Activated naive CD8-positive, alpha-beta T cell treated with anti-CD3 and anti-CD28 coated beads, Interleukin-2, amount 10 ng/mL, durations not matched to agents 7 days and 5 days (primary cell): Measurements from ENCODE around the gene ARSB. TPM values are rescaled to one million over a fixed set of nuclear protein-coding genes. Genes with fewer than 3 reads are reported as not detected.

ENCODE experiments used
- ATAC-seq: fragments of 150-1000 bp; cut with Tn5 transposase; one replicate; pipeline ENCODE4 v1.10.0; 2021; ENCODE audit warnings: low read depth, moderate library complexity
- POLR2A ChIA-PET: fragments of 350-600 bp; sonication (Branson Sonifier 250); formaldehyde crosslinking; loops from one replicate; lab custom pipeline; 2021; ENCODE audit warnings: antibody characterized with exemption; lab: Charles Lee
- DNase-seq: peaks from one replicate; pipeline ENCODE4 v3.0.0; 2021
- H3K27ac Mint-ChIP-seq: one replicate; pipeline ENCODE4 v1.8.0; 2022; ENCODE audit warnings: mild to moderate bottlenecking, mixed read lengths
- H3K27me3 Mint-ChIP-seq: one replicate; pipeline ENCODE4 v1.8.0; 2022; ENCODE audit warnings: mild to moderate bottlenecking, moderate library complexity, mixed read lengths
- H3K36me3 Mint-ChIP-seq: one replicate; pipeline ENCODE4 v1.8.0; 2021; ENCODE audit warnings: mild to moderate bottlenecking, mixed read lengths
- H3K4me1 Mint-ChIP-seq: one replicate; pipeline ENCODE4 v1.8.0; 2021; ENCODE audit warnings: mixed read lengths
- H3K4me3 Mint-ChIP-seq: one replicate; pipeline ENCODE4 v1.8.0; 2022; ENCODE audit warnings: mild to moderate bottlenecking, moderate library complexity, mixed read lengths
- H3K9me3 Mint-ChIP-seq: one replicate; pipeline ENCODE4 v1.8.0; 2021; ENCODE audit warnings: mixed read lengths
- total RNA-seq, 2 experiments: library from RNA; stranded (reverse); gene quantifications; one replicate each; pipeline ENCODE4 v1.2.3, GENCODE V29; 2021

The ARSB gene
- total RNA-seq, 2 experiments from 2014 or later, result 6.3 to 7.4 TPM

DNA sequence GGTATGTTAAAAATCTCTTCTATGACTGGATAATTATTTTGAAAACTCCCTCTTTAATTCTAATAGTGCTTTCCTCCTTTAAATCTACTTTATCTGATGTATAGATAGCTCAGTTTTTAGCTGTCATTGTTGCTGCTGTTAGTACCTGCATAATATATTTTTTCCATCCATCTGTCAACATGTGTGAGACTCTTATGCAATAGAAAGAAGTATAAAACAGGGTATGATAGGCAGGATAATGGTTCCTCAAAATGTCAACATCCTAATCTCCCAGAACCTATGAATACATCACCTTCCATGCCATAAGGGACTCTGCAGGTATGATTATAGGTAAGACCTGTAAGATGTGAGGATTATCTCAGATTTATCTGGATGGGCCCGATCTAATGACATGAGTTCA, 199.7 kb downstream of the ARSB start:
- no peaks in the 10 kb centered on the region for H3K9me3 Mint-ChIP-seq
- POLR2A ChIA-PET, result no interaction called here
- no peak for DNase-seq
- no peak for ATAC-seq
- peaks cover 3% of the 10 kb centered on the region for H3K4me1 Mint-ChIP-seq
- no peak overlapping the region for H3K4me3 Mint-ChIP-seq
- no peak overlapping the region for H3K27ac Mint-ChIP-seq
- peaks cover 14% of the 10 kb centered on the region for H3K36me3 Mint-ChIP-seq
- no peaks in the 10 kb centered on the region for H3K27me3 Mint-ChIP-seq

DNA sequence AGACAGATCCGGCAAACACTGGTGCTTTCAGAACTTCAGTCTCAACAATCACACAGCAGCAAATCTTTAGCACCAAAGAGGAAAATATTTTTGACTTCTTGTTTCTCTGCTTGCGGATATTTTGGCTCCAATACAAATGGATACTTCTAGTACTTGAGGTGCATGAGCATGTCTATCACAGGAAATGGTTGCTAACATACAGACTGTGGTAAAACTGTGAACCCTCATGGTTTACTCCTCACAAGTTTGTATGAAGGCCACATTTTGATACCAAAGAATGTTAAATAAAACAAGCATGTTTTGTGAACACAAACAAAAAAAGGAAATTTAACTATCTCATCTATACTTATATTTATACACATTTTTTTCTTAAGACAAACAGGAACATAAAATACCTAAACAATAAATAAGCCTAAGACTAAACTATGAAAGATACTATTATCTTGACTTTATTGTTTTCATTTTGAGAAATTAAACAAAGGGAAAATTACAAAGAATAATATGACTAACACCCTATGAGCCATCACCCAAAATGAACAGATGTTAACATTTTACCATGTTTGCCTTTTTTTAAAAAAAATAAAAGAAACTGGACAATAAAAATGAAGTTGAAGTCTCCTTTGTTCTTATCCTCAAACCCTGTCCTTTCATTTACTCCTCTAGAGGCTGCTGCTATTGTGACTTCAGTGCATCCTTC, 201.5 kb downstream of the ARSB start:
- Mint-ChIP-seq H3K36me3 (peaks cover 17% of the 10 kb centered on the region), H3K4me1 (peaks cover 3% of the 10 kb centered on the region), H3K9me3 (no peaks in the 10 kb centered on the region), H3K27ac (no peak overlapping the region), H3K4me3 (no peak overlapping the region), H3K27me3 (no peaks in the 10 kb centered on the region)
- ATAC-seq (no peak), DNase-seq (no peak)
- POLR2A ChIA-PET, result no interaction called here

DNA sequence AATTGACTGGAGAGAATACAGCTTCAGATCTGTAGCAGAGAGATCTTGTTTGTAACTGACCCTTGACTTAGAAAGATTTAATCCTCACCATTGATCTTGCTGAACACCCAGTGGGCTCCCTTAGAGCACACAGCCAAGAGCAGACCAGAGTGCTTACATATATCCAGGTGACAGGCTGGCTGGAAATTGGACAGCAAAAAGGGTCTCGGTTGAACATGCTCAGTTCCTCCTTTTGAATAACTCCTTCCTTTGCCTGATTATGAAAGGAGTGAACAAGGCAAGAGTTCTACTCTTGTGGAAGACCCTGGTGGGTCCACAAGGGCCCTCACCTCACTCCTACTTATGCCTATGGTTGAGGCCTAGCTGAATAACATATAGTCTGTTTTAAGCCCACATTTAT, 202.4 kb downstream of the ARSB start:
- DNase-seq (no peak), ATAC-seq (no peak)
- H3K27me3 Mint-ChIP-seq, result no peaks in the 10 kb centered on the region
- peaks cover 3% of the 10 kb centered on the region for H3K4me1 Mint-ChIP-seq
- H3K4me3 Mint-ChIP-seq, result no peak overlapping the region
- H3K27ac Mint-ChIP-seq, result no peak overlapping the region
- no peaks in the 10 kb centered on the region for H3K9me3 Mint-ChIP-seq
- peaks cover 17% of the 10 kb centered on the region for H3K36me3 Mint-ChIP-seq
- POLR2A ChIA-PET, result no interaction called here

DNA sequence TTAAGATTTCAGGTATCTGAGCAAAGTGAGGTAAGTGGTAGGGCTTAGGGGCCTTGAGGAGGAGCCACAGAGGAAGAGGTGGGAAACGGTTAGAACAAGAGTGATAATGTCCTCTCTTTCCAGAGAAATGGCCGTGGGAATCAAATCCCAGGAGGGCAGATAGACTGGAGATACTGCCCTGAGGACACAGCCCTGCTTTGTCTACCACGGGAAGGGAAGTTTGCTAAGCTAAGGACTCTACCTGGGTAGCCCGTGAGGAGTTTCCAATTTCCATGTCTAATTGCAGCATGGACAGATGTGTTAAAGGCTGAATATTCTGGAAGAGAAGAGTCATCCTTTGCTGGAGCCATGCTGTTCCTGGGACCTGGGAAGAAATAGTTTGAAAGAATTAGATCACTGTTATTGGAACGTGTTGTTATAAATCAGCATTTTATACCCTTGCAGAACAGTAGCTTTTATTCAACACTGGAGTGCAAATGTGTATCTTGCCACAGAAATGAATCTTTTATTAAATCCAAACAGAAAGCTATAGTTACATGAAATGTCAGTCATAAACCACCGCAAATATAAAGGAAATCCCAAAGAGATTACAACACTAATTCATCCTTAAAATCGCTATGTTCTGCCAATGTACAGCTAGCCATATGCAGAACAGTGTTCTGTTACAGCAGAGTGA, 203.4 kb downstream of the ARSB start:
- Mint-ChIP-seq H3K36me3 (peaks cover 17% of the 10 kb centered on the region), H3K27ac (no peak overlapping the region), H3K4me1 (peaks cover 3% of the 10 kb centered on the region), H3K4me3 (no peak overlapping the region), H3K9me3 (no peaks in the 10 kb centered on the region), H3K27me3 (no peaks in the 10 kb centered on the region)
- POLR2A ChIA-PET, result no interaction called here
- ATAC-seq (no peak), DNase-seq (no peak)

DNA sequence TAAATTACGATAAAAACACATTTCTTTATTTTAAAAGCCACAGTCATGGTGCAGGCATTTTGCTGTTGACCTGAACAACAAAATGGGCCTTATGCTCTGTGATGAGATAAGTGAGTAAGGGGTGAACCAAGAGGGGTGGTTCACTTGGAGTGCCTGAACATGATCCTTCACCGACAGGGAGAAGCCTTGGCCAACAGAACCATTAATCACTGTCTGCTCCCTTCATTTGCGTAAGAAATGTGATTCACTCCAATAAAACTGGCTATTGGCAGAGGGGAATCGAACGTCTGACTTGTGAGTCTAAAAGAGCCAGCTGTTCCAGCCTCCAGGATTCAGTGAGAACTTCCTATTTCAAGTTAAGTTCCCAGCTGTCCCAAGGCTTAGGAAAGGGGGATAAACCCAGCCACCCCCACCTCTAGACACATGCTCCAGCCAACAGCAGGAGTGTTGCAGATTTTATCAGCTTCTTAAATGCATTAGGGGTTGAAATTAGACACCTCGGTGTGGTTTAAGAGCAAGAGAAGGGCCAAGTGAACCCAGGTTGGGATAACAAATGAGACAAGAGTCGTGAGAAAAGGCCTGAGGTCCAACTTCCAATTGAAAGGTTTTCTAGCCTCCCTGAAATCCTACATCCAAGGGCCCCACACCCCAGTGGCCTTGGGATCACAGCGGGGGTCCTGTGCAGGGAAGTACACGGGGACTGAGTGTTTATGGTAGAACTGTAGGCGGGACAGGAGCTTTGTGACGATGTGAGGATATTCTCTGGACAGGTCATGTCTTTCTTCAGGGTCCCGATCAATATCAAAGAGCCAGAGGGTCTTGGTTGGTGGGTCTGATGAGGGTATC, 205.1 kb downstream of the ARSB start:
- H3K4me3 Mint-ChIP-seq, result no peak overlapping the region
- H3K27me3 Mint-ChIP-seq, result no peaks in the 10 kb centered on the region
- no peak overlapping the region for H3K27ac Mint-ChIP-seq
- DNase-seq, result no peak
- POLR2A ChIA-PET, result no interaction called here
- peaks cover 17% of the 10 kb centered on the region for H3K36me3 Mint-ChIP-seq
- no peaks in the 10 kb centered on the region for H3K9me3 Mint-ChIP-seq
- peaks cover 3% of the 10 kb centered on the region for H3K4me1 Mint-ChIP-seq
- ATAC-seq, result no peak

DNA sequence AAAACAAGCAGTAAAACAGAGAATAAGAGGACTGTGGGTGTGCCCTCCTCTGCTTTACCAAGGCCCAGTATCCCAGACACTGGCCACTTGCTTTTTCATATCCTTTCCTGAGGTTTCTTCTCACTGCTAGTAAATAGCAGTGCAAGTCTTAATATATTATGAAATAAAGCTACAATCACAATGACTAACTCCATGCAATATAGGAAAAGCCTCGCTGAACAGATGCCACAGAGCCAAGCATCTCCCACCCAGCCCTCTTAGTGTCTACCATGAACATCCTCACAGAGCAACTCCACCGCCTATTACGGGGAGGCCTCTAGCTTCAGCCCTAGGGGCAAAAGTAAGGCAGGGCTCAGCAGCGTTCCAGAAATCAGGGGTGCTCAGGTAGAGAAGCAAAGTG, 205.8 kb downstream of the ARSB start:
- DNase-seq, result no peak
- POLR2A ChIA-PET, result no interaction called here
- H3K9me3 Mint-ChIP-seq, result no peaks in the 10 kb centered on the region
- peaks cover 3% of the 10 kb centered on the region for H3K4me1 Mint-ChIP-seq
- H3K27ac Mint-ChIP-seq, result no peak overlapping the region
- peaks cover 14% of the 10 kb centered on the region for H3K36me3 Mint-ChIP-seq
- ATAC-seq, result no peak
- H3K27me3 Mint-ChIP-seq, result no peaks in the 10 kb centered on the region
- H3K4me3 Mint-ChIP-seq, result no peak overlapping the region

DNA sequence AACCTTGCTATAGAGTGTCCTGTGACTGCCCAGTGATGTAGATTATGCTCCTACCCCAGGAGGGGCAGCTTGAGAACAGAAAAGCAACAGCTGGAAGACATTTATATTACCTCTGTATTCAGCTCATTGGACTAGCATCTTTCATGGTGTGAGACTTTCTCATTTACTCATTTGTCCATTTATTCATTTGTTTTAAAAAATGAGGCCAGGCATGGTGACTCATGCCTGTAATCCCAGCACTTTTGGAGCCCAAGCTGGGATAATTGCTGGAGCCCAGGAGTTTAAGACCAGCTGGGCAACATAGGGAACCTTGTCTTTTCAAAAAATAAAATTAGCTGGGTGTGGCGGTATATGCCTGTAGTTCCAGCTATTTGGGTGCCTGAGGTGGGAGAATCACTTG, 206.6 kb downstream of the ARSB start:
- Mint-ChIP-seq H3K4me1 (peaks cover 3% of the 10 kb centered on the region), H3K27ac (no peak overlapping the region), H3K36me3 (peaks cover 13% of the 10 kb centered on the region), H3K9me3 (no peaks in the 10 kb centered on the region), H3K4me3 (no peak overlapping the region), H3K27me3 (no peaks in the 10 kb centered on the region)
- no peak for DNase-seq
- POLR2A ChIA-PET, result no interaction called here
- no peak for ATAC-seq

DNA sequence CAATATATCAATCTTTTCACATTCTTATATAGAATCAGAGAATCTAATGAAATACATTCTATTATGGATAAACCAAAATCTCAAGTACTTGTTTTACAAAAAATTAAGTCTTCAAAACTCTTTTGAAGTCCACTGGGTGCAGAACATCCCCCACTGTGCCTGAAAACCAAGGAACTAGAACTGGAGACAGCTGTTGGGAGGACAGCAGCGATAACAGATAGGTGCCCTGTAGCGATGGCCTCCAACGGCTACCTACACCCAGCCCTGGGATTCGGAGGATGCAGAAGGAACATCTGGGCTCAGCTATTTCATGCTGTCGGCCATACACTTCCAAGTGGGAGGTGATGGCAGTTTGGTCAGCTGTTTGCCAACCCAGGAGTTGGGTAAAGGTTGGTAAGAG, 207.2 kb downstream of the ARSB start:
- H3K9me3 Mint-ChIP-seq, result no peaks in the 10 kb centered on the region
- H3K27ac Mint-ChIP-seq, result no peak overlapping the region
- DNase-seq (no peak), ATAC-seq (no peak)
- no peak overlapping the region for H3K4me3 Mint-ChIP-seq
- POLR2A ChIA-PET, result no interaction called here
- H3K27me3 Mint-ChIP-seq, result no peaks in the 10 kb centered on the region
- no peaks in the 10 kb centered on the region for H3K4me1 Mint-ChIP-seq
- peaks cover 11% of the 10 kb centered on the region for H3K36me3 Mint-ChIP-seq

DNA sequence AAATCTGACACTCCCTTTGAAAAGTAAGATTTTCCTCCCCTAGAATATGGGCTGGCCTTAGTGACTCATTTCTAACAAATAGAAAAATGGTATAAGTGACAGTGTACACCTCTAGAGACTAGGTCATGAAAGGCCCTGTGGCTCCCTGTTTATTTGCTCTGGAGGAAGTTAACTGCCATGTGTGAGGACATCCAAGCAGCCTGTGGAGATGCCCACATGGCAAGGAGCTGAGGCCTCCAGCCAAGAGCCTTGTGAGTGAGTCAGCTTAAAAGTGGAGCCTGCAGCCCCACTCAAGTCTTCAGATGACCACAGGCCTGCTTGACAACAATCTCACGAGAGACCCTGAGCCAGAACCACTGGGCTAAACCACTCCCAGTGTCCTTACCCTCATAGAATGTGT, 208.5 kb downstream of the ARSB start:
- POLR2A ChIA-PET, result no interaction called here
- no peak overlapping the region for H3K27ac Mint-ChIP-seq
- no peaks in the 10 kb centered on the region for H3K9me3 Mint-ChIP-seq
- no peak overlapping the region for H3K4me3 Mint-ChIP-seq
- ATAC-seq (no peak), DNase-seq (no peak)
- peaks cover 3% of the 10 kb centered on the region for H3K4me1 Mint-ChIP-seq
- H3K27me3 Mint-ChIP-seq, result no peaks in the 10 kb centered on the region
- H3K36me3 Mint-ChIP-seq, result peaks cover 11% of the 10 kb centered on the region

DNA sequence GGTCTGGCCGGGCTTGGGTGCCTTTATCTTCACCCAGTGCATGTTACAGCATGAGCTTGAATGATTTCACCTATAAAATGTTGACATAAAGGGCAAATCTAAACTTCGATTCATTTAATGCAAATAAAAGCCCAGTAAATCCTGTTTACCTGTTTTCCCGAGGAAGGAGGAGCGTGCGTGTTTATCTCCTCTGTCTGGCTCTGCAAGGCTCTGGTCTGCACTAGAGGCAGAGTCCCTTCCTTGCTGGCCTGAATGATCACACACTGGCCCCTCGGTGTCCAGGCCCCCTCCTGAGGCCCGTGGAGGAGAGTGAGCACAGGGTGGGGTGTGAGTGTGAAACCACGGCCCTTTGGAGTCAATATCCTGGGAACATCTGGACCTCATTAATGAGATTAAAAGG, 211.5 kb downstream of the ARSB start:
- Mint-ChIP-seq H3K36me3 (peaks cover 2% of the 10 kb centered on the region), H3K27ac (no peak overlapping the region), H3K9me3 (no peaks in the 10 kb centered on the region)

DNA sequence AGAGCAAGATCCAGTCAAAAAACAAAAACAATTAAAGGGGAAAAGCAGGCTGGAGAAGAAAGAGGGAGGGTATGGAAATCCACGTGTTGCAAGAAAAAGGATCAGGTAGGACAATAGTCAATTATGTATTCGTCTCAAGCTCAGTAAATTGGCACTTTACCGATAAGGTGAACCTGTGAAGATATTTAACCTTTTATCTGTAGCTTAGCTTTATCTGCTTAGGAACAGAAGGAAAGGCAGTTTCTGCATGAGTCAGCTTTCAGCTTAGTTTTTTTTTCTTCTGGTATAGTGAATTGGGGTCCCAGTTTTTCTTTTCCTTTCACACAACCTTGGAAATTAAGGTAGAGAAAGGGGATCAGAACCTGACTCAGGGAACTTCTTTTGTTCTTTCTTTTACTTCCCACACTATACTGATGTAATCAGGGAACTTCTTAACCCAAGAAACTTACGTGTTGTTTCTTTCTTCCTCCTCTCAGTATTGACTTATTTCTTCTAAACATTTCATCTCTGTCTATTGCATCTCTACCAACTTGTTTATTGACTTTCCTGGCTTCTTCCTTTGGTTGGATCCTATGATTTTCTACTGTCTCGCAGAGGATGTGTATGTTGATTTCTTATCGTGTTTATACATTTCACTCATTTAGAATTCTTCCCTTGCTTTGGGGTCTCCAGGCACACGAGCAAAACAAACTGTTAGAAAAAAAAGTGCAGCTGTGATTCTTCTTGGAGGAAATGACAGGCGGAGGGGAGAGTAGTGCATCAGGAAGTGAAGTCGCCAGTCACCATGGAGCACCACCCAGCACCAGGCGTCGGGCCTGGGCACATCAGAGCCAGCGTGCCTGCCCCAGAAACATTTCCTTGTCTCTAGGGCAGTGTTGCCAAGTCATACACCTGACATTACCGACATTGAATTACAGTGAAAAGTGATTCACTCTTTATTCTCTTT, 213.6 kb downstream of the ARSB start:
- H3K4me1 Mint-ChIP-seq, result peaks cover 4% of the 10 kb centered on the region
- H3K27ac Mint-ChIP-seq, result no peak overlapping the region
- ATAC-seq, result no peak
- DNase-seq, result no peak
- POLR2A ChIA-PET, result no interaction called here
- no peak overlapping the region for H3K4me3 Mint-ChIP-seq
- peaks cover 1% of the 10 kb centered on the region for H3K27me3 Mint-ChIP-seq
- H3K36me3 Mint-ChIP-seq, result peaks cover 2% of the 10 kb centered on the region
- no peaks in the 10 kb centered on the region for H3K9me3 Mint-ChIP-seq

More for the DNA sequence above, 211.5 kb downstream of the ARSB start:
- DNase-seq (no peak), ATAC-seq (no peak)
- H3K4me3 Mint-ChIP-seq, result no peak overlapping the region
- POLR2A ChIA-PET, result no interaction called here
- peaks cover 4% of the 10 kb centered on the region for H3K4me1 Mint-ChIP-seq
- H3K27me3 Mint-ChIP-seq, result no peaks in the 10 kb centered on the region

DNA sequence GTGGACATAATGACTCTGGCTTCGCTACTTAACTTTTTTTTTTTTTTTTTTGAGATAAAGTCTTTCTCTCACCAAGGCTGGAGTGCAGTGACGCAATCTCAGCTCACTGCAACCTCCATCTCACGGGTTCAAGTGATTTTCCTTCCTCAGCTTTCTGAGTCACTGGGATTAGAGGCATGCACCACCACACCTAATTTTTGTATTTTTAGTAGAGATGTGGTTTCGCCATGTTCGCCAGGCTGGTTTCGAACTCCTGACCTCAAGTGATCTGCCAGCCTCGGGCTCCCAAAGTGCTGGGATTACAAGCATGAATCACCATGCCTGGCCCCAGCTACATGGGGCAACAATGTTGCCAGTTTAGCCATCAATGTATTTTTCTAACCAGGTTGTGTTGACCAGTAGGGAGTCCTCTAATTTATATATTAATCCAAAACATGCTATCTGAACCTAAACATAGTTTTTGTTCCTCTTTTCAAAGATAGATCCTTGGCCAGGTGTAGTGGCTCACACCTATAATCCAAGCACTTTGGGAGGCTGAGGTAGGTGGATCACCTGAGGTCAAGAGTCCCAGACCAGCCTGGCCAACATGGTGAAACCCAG, 216.2 kb downstream of the ARSB start:
- ATAC-seq (no peak), DNase-seq (no peak)
- no peak overlapping the region for H3K27ac Mint-ChIP-seq
- peaks cover 5% of the 10 kb centered on the region for H3K4me1 Mint-ChIP-seq
- H3K9me3 Mint-ChIP-seq, result no peaks in the 10 kb centered on the region
- peaks cover 2% of the 10 kb centered on the region for H3K36me3 Mint-ChIP-seq
- peaks cover 3% of the 10 kb centered on the region for H3K27me3 Mint-ChIP-seq
- POLR2A ChIA-PET, result no interaction called here
- H3K4me3 Mint-ChIP-seq, result no peak overlapping the region

DNA sequence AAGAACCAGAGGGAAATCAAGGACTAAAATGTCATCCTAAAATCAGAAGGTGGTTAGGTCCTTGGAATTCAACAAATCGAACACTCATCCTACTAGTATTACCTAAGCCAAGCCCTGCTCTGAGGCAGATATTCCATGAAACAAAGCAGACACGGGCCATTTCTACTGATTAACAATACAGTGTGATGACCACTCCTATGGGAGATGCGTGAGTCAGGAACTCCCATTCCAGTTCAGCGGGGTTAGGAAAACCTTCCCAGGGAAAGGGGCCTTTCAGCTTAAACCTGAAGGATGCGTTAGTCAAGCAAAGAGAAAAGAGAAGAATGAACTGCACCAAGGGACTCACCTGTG, 218.7 kb downstream of the ARSB start:
- H3K9me3 Mint-ChIP-seq, result peaks cover 4% of the 10 kb centered on the region
- peaks cover 2% of the 10 kb centered on the region for H3K36me3 Mint-ChIP-seq
- H3K4me1 Mint-ChIP-seq, result peaks cover 1% of the 10 kb centered on the region
- H3K4me3 Mint-ChIP-seq, result no peak overlapping the region
- no peak for DNase-seq
- POLR2A ChIA-PET, result no interaction called here
- H3K27ac Mint-ChIP-seq, result no peak overlapping the region
- no peak for ATAC-seq
- H3K27me3 Mint-ChIP-seq, result peaks cover 3% of the 10 kb centered on the region
